A549 (cell line): ENCODE measurements around the gene KLHL36.

ENCODE experiments used
- CEBPB ChIP-seq, 2 experiments: fragments of >200 bp in 1 of 2; sonication (Bioruptor Twin) in 1 of 2; formaldehyde crosslinking in 1 of 2; IDR thresholded peaks; 2 replicates each; pipeline ENCODE4 v1.6.1; 2012 to 2016
- CTCF ChIP-seq: fragments of >200 bp; sonication (Bioruptor Twin); formaldehyde crosslinking; IDR thresholded peaks from 3 replicates; pipeline ENCODE4 v1.5.1; 2016
- TF ChIP-seq, protein P1 (sequence below): fragments of 200-600 bp; sonication (generic); IDR thresholded peaks from 2 replicates; pipeline ENCODE4 v1.6.1; 2016; ENCODE audit warnings: antibody characterized with exemption, mild to moderate bottlenecking, moderate library complexity

DNA sequence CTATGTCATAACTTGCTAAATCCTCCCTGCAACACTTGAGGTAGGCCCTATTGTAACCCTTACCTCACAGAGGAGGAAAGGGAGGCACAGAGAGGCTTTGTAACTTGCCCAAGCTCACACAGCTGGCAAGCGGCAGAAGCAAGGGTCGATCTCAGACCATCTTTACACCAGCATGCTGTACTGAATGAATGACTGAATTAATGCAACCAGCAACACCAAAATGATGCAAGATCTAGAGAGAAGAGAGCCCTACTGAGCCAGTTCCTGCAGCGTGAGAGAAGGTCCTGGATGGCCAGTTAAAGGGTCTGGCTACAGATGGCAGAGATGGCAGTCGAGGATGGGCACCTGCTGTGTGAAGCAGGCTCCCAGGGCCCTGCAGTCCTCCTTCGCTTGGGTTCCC is 8.2 kb upstream of the KLHL36 start:
- TF ChIP-seq, protein P1, sequence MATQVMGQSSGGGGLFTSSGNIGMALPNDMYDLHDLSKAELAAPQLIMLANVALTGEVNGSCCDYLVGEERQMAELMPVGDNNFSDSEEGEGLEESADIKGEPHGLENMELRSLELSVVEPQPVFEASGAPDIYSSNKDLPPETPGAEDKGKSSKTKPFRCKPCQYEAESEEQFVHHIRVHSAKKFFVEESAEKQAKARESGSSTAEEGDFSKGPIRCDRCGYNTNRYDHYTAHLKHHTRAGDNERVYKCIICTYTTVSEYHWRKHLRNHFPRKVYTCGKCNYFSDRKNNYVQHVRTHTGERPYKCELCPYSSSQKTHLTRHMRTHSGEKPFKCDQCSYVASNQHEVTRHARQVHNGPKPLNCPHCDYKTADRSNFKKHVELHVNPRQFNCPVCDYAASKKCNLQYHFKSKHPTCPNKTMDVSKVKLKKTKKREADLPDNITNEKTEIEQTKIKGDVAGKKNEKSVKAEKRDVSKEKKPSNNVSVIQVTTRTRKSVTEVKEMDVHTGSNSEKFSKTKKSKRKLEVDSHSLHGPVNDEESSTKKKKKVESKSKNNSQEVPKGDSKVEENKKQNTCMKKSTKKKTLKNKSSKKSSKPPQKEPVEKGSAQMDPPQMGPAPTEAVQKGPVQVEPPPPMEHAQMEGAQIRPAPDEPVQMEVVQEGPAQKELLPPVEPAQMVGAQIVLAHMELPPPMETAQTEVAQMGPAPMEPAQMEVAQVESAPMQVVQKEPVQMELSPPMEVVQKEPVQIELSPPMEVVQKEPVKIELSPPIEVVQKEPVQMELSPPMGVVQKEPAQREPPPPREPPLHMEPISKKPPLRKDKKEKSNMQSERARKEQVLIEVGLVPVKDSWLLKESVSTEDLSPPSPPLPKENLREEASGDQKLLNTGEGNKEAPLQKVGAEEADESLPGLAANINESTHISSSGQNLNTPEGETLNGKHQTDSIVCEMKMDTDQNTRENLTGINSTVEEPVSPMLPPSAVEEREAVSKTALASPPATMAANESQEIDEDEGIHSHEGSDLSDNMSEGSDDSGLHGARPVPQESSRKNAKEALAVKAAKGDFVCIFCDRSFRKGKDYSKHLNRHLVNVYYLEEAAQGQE: no peak
- TF ChIP-seq CEBPB (IDR thresholded peaks at IDR 0.05): no peak
- TF ChIP-seq CTCF: no peak
